GM23338 (cell line): ENCODE results near the gene MRPL37. TPM values are rescaled to one million over a fixed set of nuclear protein-coding genes. Genes with fewer than 3 reads are reported as not detected.

Source experiments
- ATAC-seq: fragments of 200-7000 bp; cut with Tn5 transposase; 3 replicates; pipeline ENCODE4 v1.9.1; 2020
- DNase-seq: peaks from one replicate; pipeline ENCODE4 v3.0.0-alpha.2; 2015; ENCODE audit warnings: low spot score
- H2AFZ ChIP-seq: fragments of 200-600 bp; sonication (generic); 2 replicates; pipeline ENCODE4 v1.8.0; 2016; ENCODE audit warnings: antibody characterized with exemption, mild to moderate bottlenecking, moderate library complexity
- H3F3A ChIP-seq: fragments of 200-600 bp; sonication (generic); replicated peaks from 2 replicates; pipeline ENCODE4 v1.8.0; 2017; ENCODE audit warnings: antibody characterized with exemption, mixed run types, low read depth
- H3K27ac ChIP-seq: fragments of 200-600 bp; sonication (generic); 2 replicates; pipeline ENCODE4 v1.6.1; 2016; ENCODE audit warnings: low read depth
- H3K27me3 ChIP-seq: fragments of 200-600 bp; sonication (generic); 2 replicates; pipeline ENCODE4 v1.8.0; 2016; ENCODE audit warnings: mild to moderate bottlenecking, mixed run types, moderate library complexity; ENCODE audit not compliant: insufficient read depth
- H3K36me3 ChIP-seq: fragments of 200-600 bp; sonication (generic); 2 replicates; pipeline ENCODE4 v1.8.0; 2016; ENCODE audit warnings: mild to moderate bottlenecking; ENCODE audit not compliant: insufficient read depth
- H3K4me1 ChIP-seq: fragments of 200-600 bp; sonication (generic); 2 replicates; pipeline ENCODE4 v1.8.0; 2016; ENCODE audit warnings: mild to moderate bottlenecking, moderate library complexity; ENCODE audit not compliant: insufficient read depth
- H3K4me2 ChIP-seq: fragments of 200-600 bp; sonication (generic); 2 replicates; pipeline ENCODE4 v1.7.1; 2017; ENCODE audit warnings: mixed run types
- H3K4me3 ChIP-seq: fragments of 200-600 bp; sonication (generic); 2 replicates; pipeline ENCODE4 v1.6.1; 2016; ENCODE audit warnings: mixed run types
- H3K79me2 ChIP-seq: fragments of 200-600 bp; sonication (generic); replicated peaks from 2 replicates; pipeline ENCODE4 v1.8.0; 2017; ENCODE audit warnings: mild to moderate bottlenecking; ENCODE audit not compliant: insufficient read depth
- H3K9me2 ChIP-seq: fragments of 200-600 bp; sonication (generic); 2 replicates; pipeline ENCODE4 v1.8.0; 2017; ENCODE audit not compliant: insufficient read depth
- H4K20me1 ChIP-seq: fragments of 200-600 bp; sonication (generic); replicated peaks from 2 replicates; pipeline ENCODE4 v1.8.0; 2017; ENCODE audit warnings: mild to moderate bottlenecking; ENCODE audit not compliant: insufficient read depth
- H3K27ac Mint-ChIP-seq: 2 replicates; pipeline ENCODE4 v1.8.0; 2020; ENCODE audit warnings: inconsistent platforms, mild to moderate bottlenecking, moderate library complexity, mixed read lengths
- H3K27me3 Mint-ChIP-seq: 3 replicates; pipeline ENCODE4 v1.8.0; 2022; ENCODE audit warnings: low read depth, mild to moderate bottlenecking, moderate library complexity, mixed read lengths, inconsistent platforms; ENCODE audit not compliant: insufficient read depth, poor library complexity
- H3K36me3 Mint-ChIP-seq: 3 replicates; pipeline ENCODE4 v1.8.0; 2021; ENCODE audit warnings: low read depth, mild to moderate bottlenecking, inconsistent platforms, moderate library complexity, mixed read lengths
- H3K4me1 Mint-ChIP-seq: 3 replicates; pipeline ENCODE4 v1.8.0; 2020; ENCODE audit warnings: mild to moderate bottlenecking, inconsistent platforms, mixed read lengths
- H3K4me3 Mint-ChIP-seq: 3 replicates; pipeline ENCODE4 v1.8.0; 2021; ENCODE audit warnings: moderate library complexity, mild to moderate bottlenecking, inconsistent platforms, mixed read lengths
- H3K9me3 Mint-ChIP-seq: 3 replicates; pipeline ENCODE4 v1.8.0; 2020; ENCODE audit warnings: moderate library complexity, mild to moderate bottlenecking, inconsistent platforms, mixed read lengths
- EZH2 ChIP-seq: fragments of 200-600 bp; sonication (generic); IDR thresholded peaks from one replicate; pipeline ENCODE4 v1.8.0; 2017; ENCODE audit warnings: antibody characterized with exemption, mild to moderate bottlenecking, low read depth; ENCODE audit not compliant: unreplicated experiment
- EZH2phosphoT487 ChIP-seq: fragments of 200-600 bp; sonication (generic); IDR thresholded peaks from one replicate; pipeline ENCODE4 v1.8.1; 2018; ENCODE audit warnings: antibody characterized with exemption; ENCODE audit not compliant: unreplicated experiment
- NANOG ChIP-seq: IDR thresholded peaks from 2 replicates; pipeline ENCODE4 v1.6.1; 2016; ENCODE audit warnings: antibody characterized with exemption, borderline replicate concordance
- POLR2AphosphoS5 ChIP-seq: IDR thresholded peaks from 2 replicates; pipeline ENCODE4 v1.6.1; 2016; ENCODE audit warnings: antibody characterized with exemption, low read depth
- ZNF114 ChIP-seq: fragments of 250-450 bp; sonication (Bioruptor Pico); IDR thresholded peaks from 2 replicates; pipeline ENCODE4 v1.5.0; 2020; ENCODE audit warnings: mild to moderate bottlenecking, moderate library complexity
- ZNF331 ChIP-seq: fragments of 250-450 bp; sonication (Bioruptor Pico); IDR thresholded peaks from 2 replicates; pipeline ENCODE4 v1.5.0; 2020; ENCODE audit warnings: low read depth, mild to moderate bottlenecking, moderate library complexity
- polyA plus RNA-seq: library from polyadenylated mRNA; unstranded; fragments of >200 nt; fragmentation: Nextera tagmentation; extraction: Ambion mirVana; gene quantifications from 2 replicates; pipeline ENCODE4 v1.2.1, GENCODE V29; 2016
- total RNA-seq: library from RNA; depleted of rRNA; stranded (reverse); fragments of >200 nt; shearing (Covaris generic); gene quantifications from 2 replicates; pipeline ENCODE4 v1.2.3, GENCODE V29; 2014
- TF ChIP-seq, protein P1 (sequence below): fragments of 250-450 bp; sonication (Bioruptor Pico); IDR thresholded peaks from 2 replicates; pipeline ENCODE4 v1.5.0; 2020; ENCODE audit warnings: mild to moderate bottlenecking, moderate library complexity
- TF ChIP-seq, protein P2 (sequence below): IDR thresholded peaks from 2 replicates; pipeline ENCODE4 v1.6.1; 2016; ENCODE audit warnings: antibody characterized with exemption

Gene MRPL37
- total and polyA plus RNA-seq, 2 experiments from 2014 or later = 130 to 155 TPM

DNA sequence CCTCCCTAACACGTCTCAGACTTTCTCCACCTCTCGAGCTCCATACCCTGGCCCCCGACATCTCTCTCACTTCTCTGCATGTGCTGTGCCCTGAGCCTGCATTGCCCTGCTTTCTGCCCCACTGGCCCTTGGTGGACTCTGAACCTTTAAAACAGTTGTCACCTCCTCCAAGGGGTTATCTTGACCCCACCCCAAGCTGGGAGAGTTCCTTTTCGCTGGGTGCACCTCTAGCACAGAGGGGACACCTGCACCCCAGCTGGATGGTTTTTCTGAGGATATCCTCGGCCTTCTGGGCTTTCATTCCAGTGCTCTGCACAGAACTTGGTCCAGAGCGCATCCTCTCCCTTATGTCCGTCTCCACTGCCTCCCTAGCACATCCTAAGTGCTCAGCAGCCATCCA is 43.0 kb upstream of the MRPL37 start (continued):
- TF ChIP-seq, protein P1, sequence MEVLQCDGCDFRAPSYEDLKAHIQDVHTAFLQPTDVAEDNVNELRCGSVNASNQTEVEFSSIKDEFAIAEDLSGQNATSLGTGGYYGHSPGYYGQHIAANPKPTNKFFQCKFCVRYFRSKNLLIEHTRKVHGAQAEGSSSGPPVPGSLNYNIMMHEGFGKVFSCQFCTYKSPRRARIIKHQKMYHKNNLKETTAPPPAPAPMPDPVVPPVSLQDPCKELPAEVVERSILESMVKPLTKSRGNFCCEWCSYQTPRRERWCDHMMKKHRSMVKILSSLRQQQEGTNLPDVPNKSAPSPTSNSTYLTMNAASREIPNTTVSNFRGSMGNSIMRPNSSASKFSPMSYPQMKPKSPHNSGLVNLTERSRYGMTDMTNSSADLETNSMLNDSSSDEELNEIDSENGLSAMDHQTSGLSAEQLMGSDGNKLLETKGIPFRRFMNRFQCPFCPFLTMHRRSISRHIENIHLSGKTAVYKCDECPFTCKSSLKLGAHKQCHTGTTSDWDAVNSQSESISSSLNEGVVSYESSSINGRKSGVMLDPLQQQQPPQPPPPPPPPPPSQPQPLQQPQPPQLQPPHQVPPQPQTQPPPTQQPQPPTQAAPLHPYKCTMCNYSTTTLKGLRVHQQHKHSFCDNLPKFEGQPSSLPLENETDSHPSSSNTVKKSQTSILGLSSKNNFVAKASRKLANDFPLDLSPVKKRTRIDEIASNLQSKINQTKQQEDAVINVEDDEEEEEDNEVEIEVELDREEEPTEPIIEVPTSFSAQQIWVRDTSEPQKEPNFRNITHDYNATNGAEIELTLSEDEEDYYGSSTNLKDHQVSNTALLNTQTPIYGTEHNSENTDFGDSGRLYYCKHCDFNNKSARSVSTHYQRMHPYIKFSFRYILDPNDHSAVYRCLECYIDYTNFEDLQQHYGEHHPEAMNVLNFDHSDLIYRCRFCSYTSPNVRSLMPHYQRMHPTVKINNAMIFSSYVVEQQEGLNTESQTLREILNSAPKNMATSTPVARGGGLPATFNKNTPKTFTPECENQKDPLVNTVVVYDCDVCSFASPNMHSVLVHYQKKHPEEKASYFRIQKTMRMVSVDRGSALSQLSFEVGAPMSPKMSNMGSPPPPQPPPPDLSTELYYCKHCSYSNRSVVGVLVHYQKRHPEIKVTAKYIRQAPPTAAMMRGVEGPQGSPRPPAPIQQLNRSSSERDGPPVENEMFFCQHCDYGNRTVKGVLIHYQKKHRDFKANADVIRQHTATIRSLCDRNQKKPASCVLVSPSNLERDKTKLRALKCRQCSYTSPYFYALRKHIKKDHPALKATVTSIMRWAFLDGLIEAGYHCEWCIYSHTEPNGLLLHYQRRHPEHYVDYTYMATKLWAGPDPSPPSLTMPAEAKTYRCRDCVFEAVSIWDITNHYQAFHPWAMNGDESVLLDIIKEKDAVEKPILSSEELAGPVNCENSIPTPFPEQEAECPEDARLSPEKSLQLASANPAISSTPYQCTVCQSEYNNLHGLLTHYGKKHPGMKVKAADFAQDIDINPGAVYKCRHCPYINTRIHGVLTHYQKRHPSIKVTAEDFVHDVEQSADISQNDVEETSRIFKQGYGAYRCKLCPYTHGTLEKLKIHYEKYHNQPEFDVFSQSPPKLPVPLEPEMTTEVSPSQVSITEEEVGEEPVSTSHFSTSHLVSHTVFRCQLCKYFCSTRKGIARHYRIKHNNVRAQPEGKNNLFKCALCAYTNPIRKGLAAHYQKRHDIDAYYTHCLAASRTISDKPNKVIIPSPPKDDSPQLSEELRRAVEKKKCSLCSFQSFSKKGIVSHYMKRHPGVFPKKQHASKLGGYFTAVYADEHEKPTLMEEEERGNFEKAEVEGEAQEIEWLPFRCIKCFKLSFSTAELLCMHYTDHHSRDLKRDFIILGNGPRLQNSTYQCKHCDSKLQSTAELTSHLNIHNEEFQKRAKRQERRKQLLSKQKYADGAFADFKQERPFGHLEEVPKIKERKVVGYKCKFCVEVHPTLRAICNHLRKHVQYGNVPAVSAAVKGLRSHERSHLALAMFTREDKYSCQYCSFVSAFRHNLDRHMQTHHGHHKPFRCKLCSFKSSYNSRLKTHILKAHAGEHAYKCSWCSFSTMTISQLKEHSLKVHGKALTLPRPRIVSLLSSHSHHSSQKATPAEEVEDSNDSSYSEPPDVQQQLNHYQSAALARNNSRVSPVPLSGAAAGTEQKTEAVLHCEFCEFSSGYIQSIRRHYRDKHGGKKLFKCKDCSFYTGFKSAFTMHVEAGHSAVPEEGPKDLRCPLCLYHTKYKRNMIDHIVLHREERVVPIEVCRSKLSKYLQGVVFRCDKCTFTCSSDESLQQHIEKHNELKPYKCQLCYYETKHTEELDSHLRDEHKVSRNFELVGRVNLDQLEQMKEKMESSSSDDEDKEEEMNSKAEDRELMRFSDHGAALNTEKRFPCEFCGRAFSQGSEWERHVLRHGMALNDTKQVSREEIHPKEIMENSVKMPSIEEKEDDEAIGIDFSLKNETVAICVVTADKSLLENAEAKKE (CRISPR knock-in tag) = no peak
- TF ChIP-seq ZNF114 (CRISPR knock-in tag) (no peak), ZNF331 (CRISPR knock-in tag) (no peak), EZH2 (no peak), NANOG (no peak), EZH2phosphoT487 (no peak)
- TF ChIP-seq, protein P2, sequence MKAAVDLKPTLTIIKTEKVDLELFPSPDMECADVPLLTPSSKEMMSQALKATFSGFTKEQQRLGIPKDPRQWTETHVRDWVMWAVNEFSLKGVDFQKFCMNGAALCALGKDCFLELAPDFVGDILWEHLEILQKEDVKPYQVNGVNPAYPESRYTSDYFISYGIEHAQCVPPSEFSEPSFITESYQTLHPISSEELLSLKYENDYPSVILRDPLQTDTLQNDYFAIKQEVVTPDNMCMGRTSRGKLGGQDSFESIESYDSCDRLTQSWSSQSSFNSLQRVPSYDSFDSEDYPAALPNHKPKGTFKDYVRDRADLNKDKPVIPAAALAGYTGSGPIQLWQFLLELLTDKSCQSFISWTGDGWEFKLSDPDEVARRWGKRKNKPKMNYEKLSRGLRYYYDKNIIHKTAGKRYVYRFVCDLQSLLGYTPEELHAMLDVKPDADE = no peak

- no peak overlapping the region for H3K27ac Mint-ChIP-seq
- H3K4me3 ChIP-seq = no peak overlapping the region
- H3K27ac ChIP-seq = no peak overlapping the region
- TF ChIP-seq, protein P1 (CRISPR knock-in tag) = no peak
- no peak for TF ChIP-seq POLR2AphosphoS5
- H3K4me2 ChIP-seq = no peak overlapping the region
- H3K4me1 Mint-ChIP-seq = peaks cover 13% of the 10 kb centered on the region; the same call in 2 of the 3 replicates
- no peaks in the 10 kb centered on the region for H3K27me3 ChIP-seq
- no peaks in the 10 kb centered on the region for H3K36me3 ChIP-seq
- H3K36me3 Mint-ChIP-seq = no peaks in the 10 kb centered on the region
- H3K79me2 ChIP-seq = no peaks in the 10 kb centered on the region
- no peak overlapping the region for H2AFZ ChIP-seq
- no peak overlapping the region for H3K4me3 Mint-ChIP-seq
- no peaks in the 10 kb centered on the region for H4K20me1 ChIP-seq
- peaks cover 6% of the 10 kb centered on the region for H3K27me3 Mint-ChIP-seq
- no peaks in the 10 kb centered on the region for H3K9me3 Mint-ChIP-seq
- no peaks in the 10 kb centered on the region for H3K9me2 ChIP-seq
- no peaks in the 10 kb centered on the region for H3F3A ChIP-seq
- no peak for DNase-seq
- H3K4me1 ChIP-seq = no peaks in the 10 kb centered on the region; the same call in 1 of the 2 replicates
- ATAC-seq = no peak
Measured at GRCh38 chr1:54157401-54157800, 42.6 kb upstream of the MRPL37 start.
